ENCODE data around the gene ACVRL1. TPM values are rescaled to one million over a fixed set of nuclear protein-coding genes. Genes with fewer than 3 reads are reported as not detected.

The ACVRL1 gene
- total RNA-seq, 1 donor from 2014 or later: under 0.01 TPM

- Histone ChIP-seq H3K36me3 (ENCODE audit: control insufficient read depth, insufficient read depth, low read length) (no peaks in the 10 kb centered on the region), H3K27me3 (ENCODE audit: control insufficient read depth, insufficient read depth, low read length) (peaks cover 30% of the 10 kb centered on the region), H3K4me3 (ENCODE audit: low read depth, low read length) (no peak overlapping the region)
- DNase-seq (ENCODE audit: low read depth): no peak
- TF ChIP-seq, protein P1, sequence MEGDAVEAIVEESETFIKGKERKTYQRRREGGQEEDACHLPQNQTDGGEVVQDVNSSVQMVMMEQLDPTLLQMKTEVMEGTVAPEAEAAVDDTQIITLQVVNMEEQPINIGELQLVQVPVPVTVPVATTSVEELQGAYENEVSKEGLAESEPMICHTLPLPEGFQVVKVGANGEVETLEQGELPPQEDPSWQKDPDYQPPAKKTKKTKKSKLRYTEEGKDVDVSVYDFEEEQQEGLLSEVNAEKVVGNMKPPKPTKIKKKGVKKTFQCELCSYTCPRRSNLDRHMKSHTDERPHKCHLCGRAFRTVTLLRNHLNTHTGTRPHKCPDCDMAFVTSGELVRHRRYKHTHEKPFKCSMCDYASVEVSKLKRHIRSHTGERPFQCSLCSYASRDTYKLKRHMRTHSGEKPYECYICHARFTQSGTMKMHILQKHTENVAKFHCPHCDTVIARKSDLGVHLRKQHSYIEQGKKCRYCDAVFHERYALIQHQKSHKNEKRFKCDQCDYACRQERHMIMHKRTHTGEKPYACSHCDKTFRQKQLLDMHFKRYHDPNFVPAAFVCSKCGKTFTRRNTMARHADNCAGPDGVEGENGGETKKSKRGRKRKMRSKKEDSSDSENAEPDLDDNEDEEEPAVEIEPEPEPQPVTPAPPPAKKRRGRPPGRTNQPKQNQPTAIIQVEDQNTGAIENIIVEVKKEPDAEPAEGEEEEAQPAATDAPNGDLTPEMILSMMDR (IDR thresholded peaks at IDR 0.05; ENCODE audit: insufficient read depth, low read length, severe bottlenecking): no peak
- no peak for FAIRE-seq
These were observed 36.2 kb upstream of the ACVRL1 start for GRCh38 chr12:51871126-51871525.

DNA sequence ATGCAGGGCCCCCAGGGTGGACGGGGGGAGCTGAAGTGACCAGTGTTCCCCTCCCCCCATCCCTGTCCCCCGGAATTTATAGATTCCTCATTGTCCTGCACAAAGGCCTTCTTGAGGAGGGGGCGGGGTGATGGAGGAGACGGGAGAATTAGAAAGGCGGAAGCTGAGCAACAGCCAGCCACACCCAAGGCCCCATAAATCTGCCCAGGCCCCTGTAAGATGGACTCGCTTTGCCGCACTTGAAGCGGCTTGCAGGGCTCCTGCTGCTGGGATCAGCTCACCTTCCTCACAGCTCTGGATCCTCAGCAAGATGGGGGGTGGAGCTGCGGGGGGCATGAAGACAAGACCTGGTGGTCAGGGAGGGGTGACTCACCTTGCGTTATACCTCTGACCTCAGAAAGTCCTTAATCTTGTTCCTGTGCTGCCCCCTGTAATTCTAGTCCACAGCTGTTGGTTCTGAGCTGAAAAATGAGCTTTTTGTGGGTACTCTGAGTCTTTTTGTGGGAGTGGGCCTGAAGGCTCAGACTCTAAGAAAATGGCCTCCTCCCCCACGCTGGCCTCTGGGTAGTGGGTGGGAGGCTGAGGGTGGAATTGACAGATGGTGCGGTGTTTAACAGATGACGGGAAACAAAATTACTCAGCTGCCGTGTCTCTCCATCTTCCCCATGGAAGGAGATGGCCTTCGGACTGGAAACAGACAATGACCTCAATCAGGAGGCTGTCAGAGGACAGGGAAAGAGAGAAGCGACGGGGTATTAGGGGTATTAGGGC is 35.2 kb upstream of the ACVRL1 start:
- no peaks in the 10 kb centered on the region for H3K36me3 ChIP-seq (ENCODE audit: control insufficient read depth, insufficient read depth, low read length)
- no peak for DNase-seq (ENCODE audit: low read depth)
- no peak overlapping the region for H3K4me3 ChIP-seq (ENCODE audit: low read depth, low read length)
- TF ChIP-seq, protein P1 (IDR thresholded peaks at IDR 0.05; ENCODE audit: insufficient read depth, low read length, severe bottlenecking): no peak
- peaks cover 30% of the 10 kb centered on the region for H3K27me3 ChIP-seq (ENCODE audit: control insufficient read depth, insufficient read depth, low read length)
- no peak for FAIRE-seq

- H3K36me3 ChIP-seq (ENCODE audit: control insufficient read depth, insufficient read depth, low read length): no peaks in the 10 kb centered on the region
- H3K27me3 ChIP-seq (ENCODE audit: control insufficient read depth, insufficient read depth, low read length): peaks cover 30% of the 10 kb centered on the region
- no peak for FAIRE-seq
- H3K4me3 ChIP-seq (ENCODE audit: low read depth, low read length): no peak overlapping the region
- no peak for DNase-seq (ENCODE audit: low read depth)
- TF ChIP-seq, protein P1 (IDR thresholded peaks at IDR 0.05; ENCODE audit: insufficient read depth, low read length, severe bottlenecking): no peak
These were observed 34.7 kb upstream of the ACVRL1 start for GRCh38 chr12:51872689-51872981.

DNA sequence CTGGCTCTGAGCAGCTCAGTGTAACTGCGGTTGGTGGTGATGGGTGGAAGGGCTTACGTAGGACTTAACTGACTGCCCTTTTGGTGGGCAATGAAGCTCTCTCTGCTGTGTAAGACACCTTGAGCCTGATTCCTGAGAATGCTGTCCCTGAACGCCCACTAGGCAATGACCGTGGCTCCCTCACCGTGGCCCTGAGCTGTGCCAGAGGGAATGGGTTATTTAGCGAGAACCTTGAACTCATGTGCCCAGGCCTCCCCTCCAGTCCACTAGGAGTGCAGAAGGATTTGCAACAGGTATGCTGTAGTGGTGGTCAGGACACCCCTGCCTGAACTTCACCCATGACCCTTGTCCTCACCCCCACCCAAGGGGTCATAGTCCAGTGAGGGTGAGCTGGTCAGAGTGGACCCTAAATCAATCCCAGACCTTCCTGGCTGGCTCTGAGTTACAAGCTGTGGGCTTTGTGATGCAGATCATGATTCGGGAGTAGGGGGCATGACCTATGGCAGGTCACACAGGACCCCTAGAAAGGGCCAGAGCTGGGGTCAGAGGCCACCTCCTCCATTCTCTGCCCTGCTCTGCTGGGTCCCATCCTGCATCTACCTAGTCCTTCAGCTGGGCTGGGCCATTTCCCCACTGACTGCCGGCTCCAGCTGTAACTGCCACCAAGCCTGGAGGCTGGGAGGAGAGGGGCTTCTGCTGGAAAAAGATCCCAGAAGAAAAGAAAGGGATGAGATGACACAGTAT is 33.9 kb upstream of the ACVRL1 start:
- DNase-seq (ENCODE audit: low read depth): no peak
- FAIRE-seq: no peak
- Histone ChIP-seq H3K4me3 (ENCODE audit: low read depth, low read length) (no peak overlapping the region), H3K36me3 (ENCODE audit: control insufficient read depth, insufficient read depth, low read length) (no peaks in the 10 kb centered on the region), H3K27me3 (ENCODE audit: control insufficient read depth, insufficient read depth, low read length) (peaks cover 29% of the 10 kb centered on the region)
- TF ChIP-seq, protein P1 (IDR thresholded peaks at IDR 0.05; ENCODE audit: insufficient read depth, low read length, severe bottlenecking): no peak

DNA sequence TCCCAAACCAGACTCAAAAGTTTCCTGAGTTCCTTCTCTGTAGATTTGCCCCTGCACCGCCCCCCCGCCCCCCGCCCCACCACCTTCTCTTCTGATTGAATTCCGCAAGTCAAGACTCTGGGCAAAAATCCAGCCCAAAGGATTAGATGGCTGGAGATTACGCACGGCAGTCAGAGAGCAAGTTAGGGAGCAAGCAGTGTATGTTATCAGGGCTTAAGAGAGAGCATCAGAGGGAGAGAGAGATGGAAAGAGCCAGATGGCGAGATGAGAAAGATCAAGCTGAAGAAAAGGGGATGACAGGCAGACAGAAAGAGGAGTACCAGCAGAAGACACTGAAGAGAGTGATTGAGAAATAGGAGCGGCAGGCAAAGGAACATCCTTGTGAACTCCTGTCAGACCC is 33.3 kb upstream of the ACVRL1 start:
- FAIRE-seq: no peak

More for the DNA sequence above, 33.3 kb upstream of the ACVRL1 start:
- peaks cover 23% of the 10 kb centered on the region for H3K27me3 ChIP-seq (ENCODE audit: control insufficient read depth, insufficient read depth, low read length)
- no peaks in the 10 kb centered on the region for H3K36me3 ChIP-seq (ENCODE audit: control insufficient read depth, insufficient read depth, low read length)
- DNase-seq (ENCODE audit: low read depth): no peak
- TF ChIP-seq, protein P1 (IDR thresholded peaks at IDR 0.05; ENCODE audit: insufficient read depth, low read length, severe bottlenecking): no peak
- no peak overlapping the region for H3K4me3 ChIP-seq (ENCODE audit: low read depth, low read length)
